ENCODE measurements around the gene PPP1R3G. TPM values are rescaled to one million over a fixed set of nuclear protein-coding genes. Genes with fewer than 3 reads are reported as not detected.

The PPP1R3G gene
- total and polyA plus RNA-seq, 9 donors = 0.67 to 2.9 (median 0.92) TPM

GRCh38 chr6:5087389-5087788, 2.2 kb downstream of the PPP1R3G start:
- WGBS, 3 donors = 90 to 95% (median 95%) methylated on average over 19 of the region's 19 CpGs
- intact Hi-C loops (cut with DNase I) = no loop called here

DNA sequence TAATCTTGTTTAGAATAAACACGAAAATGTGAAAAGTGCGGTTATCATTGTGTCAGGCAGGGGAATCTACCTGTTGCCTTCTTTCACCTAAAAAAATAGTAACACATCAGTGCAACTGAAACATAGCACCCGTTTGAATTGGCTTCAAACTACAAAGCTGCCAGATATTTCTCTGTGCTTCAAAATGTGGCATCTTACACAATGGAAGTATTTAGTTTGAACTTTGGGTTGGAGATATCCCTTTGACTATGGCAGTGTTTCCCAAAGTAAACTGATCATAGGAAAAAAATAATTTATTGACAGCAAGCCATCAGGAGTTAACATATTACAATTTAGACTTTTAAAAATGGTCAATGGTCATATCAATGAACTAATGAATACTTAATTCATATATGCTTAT, 3.6 kb downstream of the PPP1R3G start:
- no peaks in the 10 kb centered on the region for H3K9me3 ChIP-seq
- DNase-seq = no peak
- TF ChIP-seq, protein P1, sequence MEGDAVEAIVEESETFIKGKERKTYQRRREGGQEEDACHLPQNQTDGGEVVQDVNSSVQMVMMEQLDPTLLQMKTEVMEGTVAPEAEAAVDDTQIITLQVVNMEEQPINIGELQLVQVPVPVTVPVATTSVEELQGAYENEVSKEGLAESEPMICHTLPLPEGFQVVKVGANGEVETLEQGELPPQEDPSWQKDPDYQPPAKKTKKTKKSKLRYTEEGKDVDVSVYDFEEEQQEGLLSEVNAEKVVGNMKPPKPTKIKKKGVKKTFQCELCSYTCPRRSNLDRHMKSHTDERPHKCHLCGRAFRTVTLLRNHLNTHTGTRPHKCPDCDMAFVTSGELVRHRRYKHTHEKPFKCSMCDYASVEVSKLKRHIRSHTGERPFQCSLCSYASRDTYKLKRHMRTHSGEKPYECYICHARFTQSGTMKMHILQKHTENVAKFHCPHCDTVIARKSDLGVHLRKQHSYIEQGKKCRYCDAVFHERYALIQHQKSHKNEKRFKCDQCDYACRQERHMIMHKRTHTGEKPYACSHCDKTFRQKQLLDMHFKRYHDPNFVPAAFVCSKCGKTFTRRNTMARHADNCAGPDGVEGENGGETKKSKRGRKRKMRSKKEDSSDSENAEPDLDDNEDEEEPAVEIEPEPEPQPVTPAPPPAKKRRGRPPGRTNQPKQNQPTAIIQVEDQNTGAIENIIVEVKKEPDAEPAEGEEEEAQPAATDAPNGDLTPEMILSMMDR (IDR thresholded peaks at IDR 0.05) = no peak
- no peak for TF ChIP-seq POLR2A (IDR thresholded peaks at IDR 0.05)
- H3K36me3 ChIP-seq = no peaks in the 10 kb centered on the region
- H3K4me3 ChIP-seq = no peak overlapping the region
- H3K27me3 ChIP-seq = no peaks in the 10 kb centered on the region
- WGBS, 3 donors = 71 to 84% (median 80%) methylated on average over 3 of the region's 3 CpGs
- intact Hi-C loops (cut with DNase I) = no loop called here
- peaks cover 3% of the 10 kb centered on the region for H3K4me1 ChIP-seq (ENCODE audit: insufficient read depth)
- no peak overlapping the region for H3K27ac ChIP-seq

More at GRCh38 chr6:5087389-5087788, 2.2 kb downstream of the PPP1R3G start:
- DNase-seq = no peak
- Histone ChIP-seq H3K27me3 (no peaks in the 10 kb centered on the region), H3K9me3 (no peaks in the 10 kb centered on the region), H3K27ac (no peak overlapping the region), H3K4me3 (no peak overlapping the region), H3K4me1 (ENCODE audit: insufficient read depth) (peaks cover 3% of the 10 kb centered on the region), H3K36me3 (no peaks in the 10 kb centered on the region)
- no peak for TF ChIP-seq POLR2A (IDR thresholded peaks at IDR 0.05)
- TF ChIP-seq, protein P1 (IDR thresholded peaks at IDR 0.05) = no peak
- TF ChIP-seq EP300 (IDR thresholded peaks at IDR 0.05) = no peak

DNA sequence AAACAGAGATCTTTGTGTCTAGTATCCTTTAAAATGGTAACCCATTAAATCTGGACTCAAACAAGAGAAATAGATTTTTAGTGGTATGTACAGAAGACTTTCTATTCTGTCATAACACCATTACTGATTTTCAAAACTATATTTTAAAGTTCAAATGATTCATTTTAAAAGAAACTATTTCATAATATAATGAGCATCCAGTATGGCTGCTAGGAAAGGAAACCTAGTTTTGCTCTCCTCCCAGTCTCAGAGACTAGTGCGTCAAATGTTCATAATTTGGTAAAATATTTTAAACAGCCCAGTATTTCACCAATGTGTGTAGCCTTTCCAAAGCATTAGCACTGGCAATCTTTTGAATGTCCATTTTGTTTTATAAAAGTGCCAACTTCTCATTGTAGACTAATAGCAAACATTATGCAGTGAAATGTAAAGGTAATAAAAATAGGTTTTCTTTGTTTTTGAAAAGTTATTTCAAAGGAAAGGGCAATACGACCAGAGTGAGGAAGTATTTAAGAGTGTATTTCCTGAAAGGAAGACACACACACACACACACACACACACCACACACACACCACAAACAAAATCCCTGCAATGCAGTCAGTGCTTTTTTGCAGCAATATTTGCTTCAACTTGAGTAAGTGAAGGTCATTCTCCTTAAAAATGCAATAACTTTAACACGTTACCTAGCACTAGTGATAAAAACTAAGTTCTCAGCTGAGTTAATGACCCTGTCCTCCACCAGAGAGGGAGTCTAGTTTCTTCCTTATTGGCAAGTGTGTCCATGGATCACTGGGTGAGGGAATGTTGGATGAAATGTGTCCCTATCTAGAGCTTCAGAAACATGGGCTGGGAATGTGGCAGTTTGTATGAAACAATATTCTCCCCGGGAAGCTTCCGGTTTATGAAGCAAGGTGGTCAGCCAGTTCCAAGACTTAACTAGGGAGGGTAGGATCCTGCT, 4.6 kb downstream of the PPP1R3G start:
- no peak for DNase-seq
- H3K4me3 ChIP-seq = no peak overlapping the region
- no peaks in the 10 kb centered on the region for H3K9me3 ChIP-seq
- intact Hi-C loops (cut with DNase I) = no loop called here
- 57 to 80% (median 80%) methylated on average over 5 of the region's 5 CpGs for WGBS, 3 donors
- no peaks in the 10 kb centered on the region for H3K27me3 ChIP-seq
- H3K27ac ChIP-seq = no peak overlapping the region
- peaks cover 3% of the 10 kb centered on the region for H3K4me1 ChIP-seq (ENCODE audit: insufficient read depth)
- no peaks in the 10 kb centered on the region for H3K36me3 ChIP-seq
- TF ChIP-seq EP300 (IDR thresholded peaks at IDR 0.05) (no peak), POLR2A (IDR thresholded peaks at IDR 0.05) (no peak)
- TF ChIP-seq, protein P1 (IDR thresholded peaks at IDR 0.05) = no peak

DNA sequence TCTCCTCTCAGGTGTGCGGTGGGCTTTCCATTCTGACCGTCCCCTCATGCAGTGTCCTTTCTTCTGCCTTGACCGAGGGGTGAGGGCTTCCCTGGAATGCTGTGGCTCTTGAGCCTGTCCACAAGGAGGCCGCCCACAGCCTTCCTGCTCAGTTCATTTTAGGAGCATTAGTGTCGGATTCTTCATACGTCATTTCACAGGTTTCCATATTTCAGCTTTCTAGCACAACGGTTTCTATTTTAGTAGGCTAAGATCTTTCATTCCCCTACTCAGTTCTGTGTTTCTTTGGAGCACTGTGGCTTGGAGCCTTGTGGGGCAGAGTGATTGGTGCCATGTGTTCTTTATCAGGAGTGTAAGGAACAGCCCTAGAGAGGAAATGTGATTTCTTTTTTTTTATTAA, 5.5 kb downstream of the PPP1R3G start:
- H3K4me1 ChIP-seq (ENCODE audit: insufficient read depth) = peaks cover 3% of the 10 kb centered on the region
- H3K27me3 ChIP-seq = no peaks in the 10 kb centered on the region
- intact Hi-C loops (cut with DNase I) = no loop called here
- H3K4me3 ChIP-seq = no peak overlapping the region
- 76 to 88% (median 82%) methylated on average over 7 of the region's 7 CpGs for WGBS, 3 donors
- DNase-seq = no peak
- H3K9me3 ChIP-seq = no peaks in the 10 kb centered on the region
- no peaks in the 10 kb centered on the region for H3K36me3 ChIP-seq
- no peak overlapping the region for H3K27ac ChIP-seq
- TF ChIP-seq POLR2A (IDR thresholded peaks at IDR 0.05) (no peak), EP300 (IDR thresholded peaks at IDR 0.05) (no peak)
- TF ChIP-seq, protein P1 (IDR thresholded peaks at IDR 0.05) = no peak

Measured in ovary (tissue), 9 donors.